ENCODE measurements around the gene GOLGA6C.
A peak's percentile ranks its signal among the peaks of the same experiment; 100 is the strongest.
"Not testable (repeated sequence)": the region's sequence is repeated elsewhere in the genome, so short reads cannot be mapped to it uniquely, and the experiment has no call there.

GOLGA6C gene

GRCh38 chr15:75274509-75275107 lies 16.5 kb downstream of the GOLGA6C start:
- H3K4me3 ChIP-seq (ENCODE audit: low read length); DNase-seq (ENCODE audit: low read depth): not testable (repeated sequence)
- peak; percentile 43 for TF ChIP-seq CTCF (conservative IDR thresholded peaks at IDR 0.05; ENCODE audit: low read length)

- DNase-seq (ENCODE audit: low read depth); H3K4me3 ChIP-seq (ENCODE audit: low read length): not testable (repeated sequence)
These were observed 17.5 kb downstream of the GOLGA6C start for GRCh38 chr15:75275617-75276016.

GRCh38 chr15:75278497-75278896 lies 20.4 kb downstream of the GOLGA6C start:
- DNase-seq (ENCODE audit: low read depth); H3K4me3 ChIP-seq (ENCODE audit: low read length): not testable (repeated sequence)

GRCh38 chr15:75282572-75282971 lies 24.4 kb downstream of the GOLGA6C start, which contains the start of gene GOLGA6D:
Gene GOLGA6D, plus strand, starts transcription at chr15:75282835. Its CDS starts 41 bp downstream, at chr15:75282876.
- DNase-seq (ENCODE audit: low read depth); H3K4me3 ChIP-seq (ENCODE audit: low read length): not testable (repeated sequence)

GRCh38 chr15:75284152-75284551 lies 26.0 kb downstream of the GOLGA6C start:
- DNase-seq (ENCODE audit: low read depth); H3K4me3 ChIP-seq (ENCODE audit: low read length): not testable (repeated sequence)

- not testable (repeated sequence) for DNase-seq (ENCODE audit: low read depth)
These were observed 35.5 kb downstream of the GOLGA6C start for GRCh38 chr15:75293660-75294059.

GRCh38 chr15:75298541-75299310 lies 40.6 kb downstream of the GOLGA6C start:
- H3K4me3 ChIP-seq (ENCODE audit: low read length); DNase-seq (ENCODE audit: low read depth): not testable (repeated sequence)

More at GRCh38 chr15:75293660-75294059, 35.5 kb downstream of the GOLGA6C start:
- H3K4me3 ChIP-seq (ENCODE audit: low read length) = not testable (repeated sequence)

- DNase-seq (ENCODE audit: low read depth); H3K4me3 ChIP-seq (ENCODE audit: low read length): not testable (repeated sequence)
- TF ChIP-seq CTCF (conservative IDR thresholded peaks at IDR 0.05; ENCODE audit: low read length) = peak; percentile 40
These were observed 41.2 kb downstream of the GOLGA6C start for GRCh38 chr15:75299311-75299688.

GRCh38 chr15:75300026-75300425 lies 41.9 kb downstream of the GOLGA6C start:
- not testable (repeated sequence) for DNase-seq (ENCODE audit: low read depth)

GRCh38 chr15:75302318-75302717 lies 44.2 kb downstream of the GOLGA6C start:
- no peak for TF ChIP-seq CTCF (conservative IDR thresholded peaks at IDR 0.05; ENCODE audit: low read length)
- no peak for DNase-seq (ENCODE audit: low read depth)
- H3K4me3 ChIP-seq (ENCODE audit: low read length) = no peak overlapping the region

More at GRCh38 chr15:75300026-75300425, 41.9 kb downstream of the GOLGA6C start:
- not testable (repeated sequence) for H3K4me3 ChIP-seq (ENCODE audit: low read length)

- not testable (repeated sequence) for DNase-seq (ENCODE audit: low read depth); H3K4me3 ChIP-seq (ENCODE audit: low read length)
These were observed 44.6 kb downstream of the GOLGA6C start for GRCh38 chr15:75302753-75303152.

Measured in AG10803 (cell line).